Measurements from ENCODE around the gene TSSK6. TPM values are rescaled to one million over a fixed set of nuclear protein-coding genes. Genes with fewer than 3 reads are reported as not detected.

Gene TSSK6
- total RNA-seq, 1 donor from 2014 or later: 1.7 TPM

DNA sequence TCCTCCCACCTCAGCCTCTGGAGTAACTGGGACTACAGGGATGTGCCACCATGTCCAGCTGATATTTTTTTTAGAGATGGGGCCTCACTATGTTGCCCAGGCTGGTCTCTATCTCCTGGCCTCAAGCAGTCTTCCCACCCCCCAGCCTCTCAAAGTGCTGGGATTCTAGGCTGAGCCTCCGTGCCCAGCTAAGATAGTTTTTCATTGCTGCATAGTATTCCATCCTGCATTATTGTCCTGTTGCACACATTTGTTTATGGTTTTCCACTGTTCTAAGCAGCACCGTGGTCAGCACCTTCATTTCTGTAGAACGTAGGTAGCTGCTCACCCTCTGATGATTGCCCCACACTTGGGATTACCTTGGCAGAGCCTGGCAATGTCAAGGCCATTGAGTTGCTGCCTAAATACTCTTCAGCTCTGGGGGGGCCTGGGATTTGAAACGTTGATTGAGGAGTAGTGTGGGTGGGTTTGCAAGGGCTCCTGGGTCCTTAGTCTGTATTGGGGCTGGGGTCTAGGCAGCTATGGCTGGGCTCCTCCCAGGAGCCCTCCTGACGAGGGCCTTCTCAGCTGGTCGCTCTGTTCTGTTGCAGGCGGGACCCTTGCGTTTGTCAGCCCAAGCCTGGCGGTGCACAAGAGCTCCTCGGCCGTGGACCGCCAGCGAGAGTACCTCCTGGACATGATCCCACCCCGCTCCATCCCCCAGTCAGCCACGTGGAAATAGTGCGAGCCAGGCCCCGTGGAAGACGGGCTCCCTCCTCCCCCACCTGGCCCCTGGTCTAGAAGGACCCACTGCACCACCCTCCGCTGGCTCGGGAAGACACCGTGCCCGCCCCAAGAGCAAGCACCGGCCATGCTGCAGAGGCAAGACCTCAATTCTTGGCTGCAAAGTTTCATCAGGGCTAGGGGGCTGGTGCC lies 10.3 kb downstream of the TSSK6 start:
- DNase-seq (ENCODE audit: low read depth): no peak
- H3K4me3 ChIP-seq (ENCODE audit: low read depth, low read length): no peak overlapping the region
- TF ChIP-seq, protein P1, sequence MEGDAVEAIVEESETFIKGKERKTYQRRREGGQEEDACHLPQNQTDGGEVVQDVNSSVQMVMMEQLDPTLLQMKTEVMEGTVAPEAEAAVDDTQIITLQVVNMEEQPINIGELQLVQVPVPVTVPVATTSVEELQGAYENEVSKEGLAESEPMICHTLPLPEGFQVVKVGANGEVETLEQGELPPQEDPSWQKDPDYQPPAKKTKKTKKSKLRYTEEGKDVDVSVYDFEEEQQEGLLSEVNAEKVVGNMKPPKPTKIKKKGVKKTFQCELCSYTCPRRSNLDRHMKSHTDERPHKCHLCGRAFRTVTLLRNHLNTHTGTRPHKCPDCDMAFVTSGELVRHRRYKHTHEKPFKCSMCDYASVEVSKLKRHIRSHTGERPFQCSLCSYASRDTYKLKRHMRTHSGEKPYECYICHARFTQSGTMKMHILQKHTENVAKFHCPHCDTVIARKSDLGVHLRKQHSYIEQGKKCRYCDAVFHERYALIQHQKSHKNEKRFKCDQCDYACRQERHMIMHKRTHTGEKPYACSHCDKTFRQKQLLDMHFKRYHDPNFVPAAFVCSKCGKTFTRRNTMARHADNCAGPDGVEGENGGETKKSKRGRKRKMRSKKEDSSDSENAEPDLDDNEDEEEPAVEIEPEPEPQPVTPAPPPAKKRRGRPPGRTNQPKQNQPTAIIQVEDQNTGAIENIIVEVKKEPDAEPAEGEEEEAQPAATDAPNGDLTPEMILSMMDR (conservative IDR thresholded peaks at IDR 0.05; ENCODE audit: low read depth, low read length): no peak

DNA sequence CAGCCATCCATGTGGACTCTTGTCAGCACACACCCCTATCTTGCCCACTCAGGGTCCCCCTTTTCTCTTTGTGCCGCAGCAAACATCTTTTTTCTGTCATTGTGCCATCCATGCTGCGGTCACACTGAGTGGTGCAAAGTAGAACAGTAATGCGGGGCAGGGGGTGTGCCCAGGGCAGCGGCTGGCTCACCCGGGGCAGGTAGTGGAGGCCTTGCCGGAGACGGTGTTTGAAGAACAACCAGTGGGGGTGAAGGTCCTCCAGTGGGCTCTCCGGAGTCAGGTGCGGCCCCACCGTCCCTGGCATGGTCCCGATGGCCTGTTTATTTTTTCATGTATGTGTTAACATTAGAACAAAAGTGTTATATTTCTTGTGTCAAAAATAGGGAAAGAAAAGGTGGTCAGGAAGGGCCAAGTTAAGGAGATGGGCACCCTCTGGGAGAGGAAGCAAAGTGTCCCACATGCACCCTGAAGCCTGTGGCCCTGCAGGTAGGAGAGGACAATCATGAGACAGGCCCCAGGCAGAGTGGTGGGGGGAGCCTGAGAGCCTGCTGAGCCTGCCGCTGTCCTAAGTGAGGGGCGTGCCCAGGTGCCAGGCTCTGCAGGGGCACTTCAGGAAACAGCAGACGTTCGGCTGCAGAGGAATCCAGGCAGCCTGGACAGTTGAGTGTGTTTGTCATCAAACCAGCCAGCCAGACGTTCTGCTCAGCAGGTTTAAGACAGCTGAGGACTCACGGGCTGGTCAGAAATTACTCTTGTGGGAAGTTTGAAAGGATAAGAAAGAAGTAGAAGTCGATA lies 12.3 kb downstream of the TSSK6 start:
- TF ChIP-seq, protein P1 (conservative IDR thresholded peaks at IDR 0.05; ENCODE audit: low read depth, low read length): no peak
- H3K4me3 ChIP-seq (ENCODE audit: low read depth, low read length): no peak overlapping the region
- DNase-seq (ENCODE audit: low read depth): no peak

DNA sequence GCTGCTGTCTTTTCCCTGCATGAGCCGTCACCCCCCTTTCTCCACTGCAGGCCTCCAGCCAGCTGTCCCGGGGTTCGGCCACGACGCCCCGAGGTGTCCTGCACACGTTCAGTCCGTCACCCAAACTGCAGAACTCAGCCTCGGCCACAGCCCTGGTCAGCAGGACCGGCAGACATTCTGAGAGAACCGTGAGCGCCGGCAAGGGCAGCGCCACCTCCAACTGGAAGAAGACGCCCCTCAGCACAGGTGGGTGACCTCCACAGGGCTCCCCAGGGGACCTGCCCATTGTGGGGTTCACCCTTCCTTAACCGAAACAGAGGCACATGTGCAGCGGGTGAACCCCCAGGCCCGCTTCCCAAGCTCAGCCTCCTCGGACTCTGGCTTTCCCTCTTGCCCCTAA lies 13.1 kb downstream of the TSSK6 start:
- DNase-seq (ENCODE audit: low read depth): no peak
- no peak overlapping the region for H3K4me3 ChIP-seq (ENCODE audit: low read depth, low read length)
- TF ChIP-seq, protein P1 (conservative IDR thresholded peaks at IDR 0.05; ENCODE audit: low read depth, low read length): no peak

DNA sequence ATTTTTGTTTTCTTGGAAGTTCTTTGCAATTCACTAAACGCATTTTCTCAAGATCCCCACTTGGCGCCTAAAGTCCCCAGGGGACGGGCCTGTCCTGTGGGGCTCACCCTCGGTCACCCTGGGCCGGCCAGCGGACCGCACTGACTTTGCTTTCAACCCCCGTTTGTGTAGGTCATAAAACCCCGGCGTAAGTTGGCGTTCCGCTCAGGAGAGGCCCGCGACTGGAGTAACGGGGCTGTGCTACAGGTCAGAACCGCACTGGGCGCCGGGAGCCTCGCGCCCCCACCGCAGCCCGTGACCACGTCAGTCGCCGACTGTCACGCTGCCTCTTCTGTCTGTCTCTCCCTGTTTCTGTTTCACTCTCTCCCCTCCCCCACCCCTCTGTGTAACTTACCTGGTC lies 13.6 kb downstream of the TSSK6 start:
- no peak overlapping the region for H3K4me3 ChIP-seq (ENCODE audit: low read depth, low read length)
- TF ChIP-seq, protein P1 (conservative IDR thresholded peaks at IDR 0.05; ENCODE audit: low read depth, low read length): no peak
- DNase-seq (ENCODE audit: low read depth): no peak

DNA sequence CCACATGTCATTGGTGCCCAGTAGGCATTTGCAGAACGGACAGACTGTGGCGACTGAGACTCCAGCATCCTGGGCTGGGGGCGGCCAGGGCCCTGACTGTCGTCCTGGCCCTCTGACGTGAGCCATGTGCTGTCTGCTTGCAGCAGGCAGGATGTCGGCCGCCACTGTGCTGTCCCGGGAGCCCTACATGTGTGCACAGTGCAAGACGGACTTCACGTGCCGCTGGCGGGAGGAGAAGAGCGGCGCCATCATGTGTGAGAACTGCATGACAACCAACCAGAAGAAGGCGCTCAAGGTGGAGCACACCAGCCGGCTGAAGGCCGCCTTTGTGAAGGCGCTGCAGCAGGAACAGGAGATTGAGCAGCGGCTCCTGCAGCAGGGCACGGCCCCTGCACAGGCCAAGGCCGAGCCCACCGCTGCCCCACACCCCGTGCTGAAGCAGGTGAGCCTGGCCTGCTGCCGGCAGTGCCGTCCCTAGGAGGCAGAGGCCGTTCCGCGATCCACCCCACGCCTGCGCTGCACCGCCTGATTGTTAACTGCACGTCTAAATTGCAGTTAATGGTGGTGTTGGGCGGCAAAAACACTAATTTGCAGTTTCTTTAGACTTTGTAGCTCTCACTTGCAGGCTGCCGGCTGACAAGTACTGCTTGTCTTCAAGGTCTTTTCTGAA lies 14.2 kb downstream of the TSSK6 start:
- no peak for DNase-seq (ENCODE audit: low read depth)
- H3K4me3 ChIP-seq (ENCODE audit: low read depth, low read length): no peak overlapping the region
- TF ChIP-seq, protein P1 (conservative IDR thresholded peaks at IDR 0.05; ENCODE audit: low read depth, low read length): no peak

DNA sequence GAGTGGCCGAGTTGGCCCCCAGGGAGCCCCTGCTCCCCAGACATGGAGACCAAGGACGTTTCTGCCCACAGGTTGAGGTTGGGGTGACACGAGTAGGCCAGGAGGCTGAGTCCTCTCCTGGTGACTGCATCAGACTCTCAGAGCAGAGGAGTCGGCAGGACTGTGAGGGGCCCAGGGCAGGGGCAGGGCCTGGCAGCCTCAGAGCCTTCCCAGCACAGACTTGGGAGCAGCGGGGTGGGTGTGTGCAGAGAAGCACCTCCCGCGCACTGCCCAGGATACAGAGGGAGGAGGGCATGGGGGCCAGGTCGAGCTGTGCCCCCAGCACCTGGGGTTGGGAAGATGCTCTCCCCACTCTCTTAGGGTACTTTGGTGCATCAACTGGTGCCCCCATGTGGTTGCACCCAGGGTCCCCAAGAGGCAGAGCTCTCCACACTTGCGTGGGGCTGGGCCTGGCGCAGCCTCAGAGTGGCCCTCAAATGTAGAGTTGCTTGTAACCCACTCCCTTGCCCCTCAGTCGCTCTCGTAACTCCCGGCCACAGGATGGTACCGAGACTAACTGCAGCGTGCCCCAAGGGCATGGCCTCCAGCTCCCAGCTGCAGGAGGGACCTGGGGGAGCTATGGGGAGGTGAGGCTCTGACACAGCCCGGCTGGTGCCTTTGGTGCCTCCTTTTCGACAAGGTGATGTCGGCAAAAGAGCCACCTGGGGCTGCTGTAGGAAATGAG lies 15.9 kb downstream of the TSSK6 start:
- TF ChIP-seq, protein P1 (conservative IDR thresholded peaks at IDR 0.05; ENCODE audit: low read depth, low read length): no peak
- no peak for DNase-seq (ENCODE audit: low read depth)
- H3K4me3 ChIP-seq (ENCODE audit: low read depth, low read length): no peak overlapping the region
